Common myeloid progenitor, CD34-positive (primary cell): Measurements from ENCODE around the gene REV3L.
A peak's percentile ranks its signal among the peaks of the same experiment; 100 is the strongest.
"Not testable (repeated sequence)": the region's sequence is repeated elsewhere in the genome, so short reads cannot be mapped to it uniquely, and the experiment has no call there.

Source experiments
- CTCF ChIA-PET: fragments of 350-600 bp; sonication (Branson Sonifier 250); formaldehyde crosslinking; loops from one replicate; lab custom pipeline; 2021; ENCODE audit warnings: antibody characterized with exemption; lab: Charles Lee
- POLR2A ChIA-PET: fragments of 350-600 bp; sonication (Branson Sonifier 250); formaldehyde crosslinking; loops from one replicate; lab custom pipeline; 2021; ENCODE audit warnings: antibody characterized with exemption; lab: Charles Lee
- DNase-seq, 3 donors: peaks; one replicate each; pipeline versions ENCODE4 v3.0.0 to v3.0.0-alpha.2; 2013
- H3K27ac ChIP-seq, 2 experiments: 1 replicate in 1 of 2; 2 replicates in 1 of 2; pipeline ENCODE4 v1.7.0; 2013; ENCODE audit warnings: inconsistent platforms in 2 of 2, low read length in 2 of 2, mild to moderate bottlenecking in 2 of 2, low read depth in 1 of 2, moderate library complexity in 1 of 2; ENCODE audit not compliant: severe bottlenecking in 2 of 2, insufficient read depth in 1 of 2, poor library complexity in 1 of 2
- H3K27me3 ChIP-seq, 5 experiments: replicated peaks in 2 of 5; 1 replicate in 3 of 5; 2 replicates in 2 of 5; pipeline versions ENCODE4 v1.6.1 to v1.7.0; 2013; ENCODE audit warnings: low read length in 4 of 5, mild to moderate bottlenecking in 2 of 5, moderate library complexity in 2 of 5, inconsistent platforms in 1 of 5; ENCODE audit not compliant: insufficient read depth in 5 of 5, control insufficient read depth in 4 of 5
- H3K36me3 ChIP-seq, 4 experiments: 1 replicate in 2 of 4; 2 replicates in 2 of 4; pipeline versions ENCODE4 v1.6.1 to v1.7.0; 2013; ENCODE audit warnings: low read length in 3 of 4, control low read depth in 1 of 4, mild to moderate bottlenecking in 1 of 4; ENCODE audit not compliant: control insufficient read depth in 4 of 4, insufficient read depth in 4 of 4
- H3K4me1 ChIP-seq, 4 experiments: 1 replicate in 3 of 4; 2 replicates in 1 of 4; pipeline versions ENCODE4 v1.6.1 to v1.7.1; 2013; ENCODE audit warnings: low read length in 3 of 4, mild to moderate bottlenecking in 3 of 4, control low read depth in 1 of 4, inconsistent platforms in 1 of 4, moderate library complexity in 1 of 4; ENCODE audit not compliant: control insufficient read depth in 4 of 4, insufficient read depth in 4 of 4; ENCODE audit errors: control extremely low read depth in 1 of 4
- H3K4me3 ChIP-seq, 7 experiments: 1 replicate in 4 of 7; 2 replicates in 3 of 7; pipeline versions ENCODE4 v1.5.1 to v1.7.0; 2013; ENCODE audit warnings: mild to moderate bottlenecking in 7 of 7, low read length in 6 of 7, moderate library complexity in 6 of 7, inconsistent platforms in 2 of 7, low read depth in 2 of 7, control low read depth in 1 of 7; ENCODE audit not compliant: insufficient read depth in 4 of 7, control insufficient read depth in 1 of 7; ENCODE audit errors: extremely low read depth in 1 of 7
- H3K9me3 ChIP-seq, 5 experiments: 1 replicate in 4 of 5; 2 replicates in 1 of 5; pipeline versions ENCODE4 v1.6.1 to v1.7.1; 2013; ENCODE audit warnings: low read length in 4 of 5, mild to moderate bottlenecking in 2 of 5, inconsistent platforms in 1 of 5, low read depth in 1 of 5, moderate library complexity in 1 of 5; ENCODE audit not compliant: control insufficient read depth in 4 of 5, insufficient read depth in 2 of 5; ENCODE audit errors: control extremely low read depth in 1 of 5
- WGBS: methylation state at CpG from one replicate; pipeline ENCODE4 v1.1.5; 2013; ENCODE audit not compliant: insufficient coverage; 5-methylcytosine and 5-hydroxymethylcytosine counted together

The REV3L gene

GRCh38 chr6:111258010-111258409 is 225.0 kb downstream of the REV3L start:
- peak in 1 of 3 donors; percentile 10 for DNase-seq
- H3K4me1 ChIP-seq, result peaks cover 0 to 17% (median 13%) of the 10 kb centered on the region in 4 experiments
- ChIA-PET CTCF (interaction anchor here (1.2 to 2.1 kb wide), 10 partner anchors 18 to 386 kb away, joined by 3 to 14 read pairs (median 6); no protein-coding TSS in a partner anchor), POLR2A (no interaction called here)
- H3K36me3 ChIP-seq, result peaks cover 0 to 5% (median 3%) of the 10 kb centered on the region in 4 experiments
- WGBS, result 100% methylated on average over 4 of the region's 13 CpGs
- H3K27ac ChIP-seq, result no peak overlapping the region
- no peak overlapping the region for H3K4me3 ChIP-seq
- no peaks in the 10 kb centered on the region for H3K27me3 ChIP-seq
- no peaks in the 10 kb centered on the region for H3K9me3 ChIP-seq

- peaks cover 0 to 2% (median 0%) of the 10 kb centered on the region in 4 experiments for H3K36me3 ChIP-seq
- no peak overlapping the region for H3K27ac ChIP-seq
- ChIA-PET CTCF (interaction anchor here (0.6 to 1.6 kb wide), 4 partner anchors 199 to 439 kb away, joined by 3 to 10 read pairs (median 4); no protein-coding TSS in a partner anchor), POLR2A (no interaction called here)
- DNase-seq, result peak in 2 of 3 donors; percentile 31 to 32
- H3K9me3 ChIP-seq, result no peaks in the 10 kb centered on the region
- no peaks in the 10 kb centered on the region for H3K27me3 ChIP-seq
- H3K4me3 ChIP-seq, result no peak overlapping the region
- peaks cover 0 to 17% (median 11%) of the 10 kb centered on the region in 4 experiments for H3K4me1 ChIP-seq
Observed at GRCh38 chr6:111256646-111257045, 226.4 kb downstream of the REV3L start.

GRCh38 chr6:111255838-111256237 is 227.2 kb downstream of the REV3L start:
- CTCF ChIA-PET, result not testable (repeated sequence)

GRCh38 chr6:111254779-111255166 is 228.2 kb downstream of the REV3L start:
- no peak overlapping the region for H3K4me3 ChIP-seq
- no peak for DNase-seq
- H3K4me1 ChIP-seq, result peaks cover 0 to 7% (median 3%) of the 10 kb centered on the region in 4 experiments
- no peaks in the 10 kb centered on the region for H3K36me3 ChIP-seq
- no peaks in the 10 kb centered on the region for H3K27me3 ChIP-seq
- H3K27ac ChIP-seq, result no peak overlapping the region
- WGBS, result 100% methylated on average over 1 of the region's 6 CpGs
- H3K9me3 ChIP-seq, result no peaks in the 10 kb centered on the region
- ChIA-PET CTCF (no interaction called here), POLR2A (no interaction called here)

More at GRCh38 chr6:111255838-111256237, 227.2 kb downstream of the REV3L start:
- DNase-seq, POLR2A ChIA-PET, H3K27ac ChIP-seq, H3K27me3 ChIP-seq, H3K9me3 ChIP-seq, H3K4me3 ChIP-seq, H3K36me3 ChIP-seq: not testable (repeated sequence)
- no CpG with 5 or more reads among the region's 2 CpGs for WGBS
- peaks cover 3 to 16% (median 8%) of the 10 kb centered on the region in 4 experiments for H3K4me1 ChIP-seq

- H3K4me3 ChIP-seq, result no peak overlapping the region
- ChIA-PET CTCF (interaction anchor here (1.1 kb wide), 1 partner anchor 9 kb away, joined by 3 read pairs; no protein-coding TSS in a partner anchor), POLR2A (no interaction called here)
- H3K27ac ChIP-seq, result no peak overlapping the region
- no peak for DNase-seq
- H3K36me3 ChIP-seq, result no peaks in the 10 kb centered on the region
- 97% methylated on average over 9 of the region's 9 CpGs for WGBS
- no peaks in the 10 kb centered on the region for H3K9me3 ChIP-seq
- H3K27me3 ChIP-seq, result no peaks in the 10 kb centered on the region
- peaks cover 0 to 3% (median 2%) of the 10 kb centered on the region in 4 experiments for H3K4me1 ChIP-seq
Observed at GRCh38 chr6:111254004-111254778, 228.8 kb downstream of the REV3L start.

GRCh38 chr6:111252726-111253125 is 230.3 kb downstream of the REV3L start:
- H3K9me3 ChIP-seq, result no peaks in the 10 kb centered on the region
- no peaks in the 10 kb centered on the region for H3K27me3 ChIP-seq
- H3K27ac ChIP-seq, result no peak overlapping the region
- ChIA-PET CTCF (interaction anchor here (1.1 to 1.3 kb wide), 2 partner anchors 7 to 242 kb away, joined by 3 to 4 read pairs; no protein-coding TSS in a partner anchor), POLR2A (no interaction called here)
- no peak for DNase-seq
- no peaks in the 10 kb centered on the region for H3K36me3 ChIP-seq
- 83% methylated on average over 1 of the region's 3 CpGs for WGBS
- no peak overlapping the region for H3K4me3 ChIP-seq
- H3K4me1 ChIP-seq, result peaks cover 0 to 3% (median 0%) of the 10 kb centered on the region in 4 experiments

- no peak for DNase-seq
- Histone ChIP-seq H3K27ac (no peak overlapping the region), H3K4me3 (no peak overlapping the region), H3K36me3 (no peaks in the 10 kb centered on the region), H3K9me3 (no peaks in the 10 kb centered on the region), H3K4me1 (peaks cover 0 to 3% (median 0%) of the 10 kb centered on the region in 4 experiments), H3K27me3 (no peaks in the 10 kb centered on the region)
- 100% methylated on average over 1 of the region's 4 CpGs for WGBS
- POLR2A ChIA-PET, result no interaction called here
- CTCF ChIA-PET, result interaction anchor here (0.5 to 0.9 kb wide), 2 partner anchors 9 to 210 kb away, joined by 3 read pairs; a partner anchor contains a TSS
Observed at GRCh38 chr6:111250791-111251354, 232.1 kb downstream of the REV3L start.
